A673 (cell line): Measurements from ENCODE around the gene ERCC6L2. TPM values are rescaled to one million over a fixed set of nuclear protein-coding genes. Genes with fewer than 3 reads are reported as not detected.

Experiments used
- BruUV-seq: library from RNA; stranded (reverse); fragments of 400-500 nt; replicated peaks from 2 replicates; lab custom pipeline; 2021; lab: Mats Ljungman, UMichigan
- CTCF ChIA-PET: fragments of 300-600 bp; sonication (Branson Sonifier 250); formaldehyde crosslinking; loops from one replicate; lab custom pipeline; 2022; ENCODE audit warnings: antibody characterized with exemption; lab: Charles Lee
- POLR2A ChIA-PET: fragments of 300-600 bp; sonication (Branson Sonifier 250); formaldehyde crosslinking; loops from one replicate; lab custom pipeline; 2022; ENCODE audit warnings: antibody characterized with exemption; ENCODE audit not compliant: low non-redundant PET; lab: Charles Lee
- DNase-seq: peaks from one replicate; pipeline ENCODE4 v3.0.0-alpha.2; 2015; ENCODE audit warnings: low spot score
- H3K27ac ChIP-seq: fragments of 200-600 bp; sonication (generic); 2 replicates; pipeline ENCODE4 v1.5.1; 2016; ENCODE audit warnings: mixed run types, low read depth, mild to moderate bottlenecking, mixed read lengths, antibody characterized with exemption, low read length; ENCODE audit not compliant: poor library complexity, severe bottlenecking
- H3K27me3 ChIP-seq: fragments of 200-600 bp; sonication (generic); replicated peaks from 2 replicates; pipeline ENCODE4 v1.6.1; 2017; ENCODE audit warnings: mixed run types, low read depth, mild to moderate bottlenecking, mixed read lengths, antibody characterized with exemption, low read length; ENCODE audit not compliant: insufficient read depth, poor library complexity
- H3K36me3 ChIP-seq: fragments of 200-600 bp; sonication (generic); 2 replicates; pipeline ENCODE4 v1.6.1; 2016; ENCODE audit warnings: mixed run types, mild to moderate bottlenecking, mixed read lengths, antibody characterized with exemption, low read length; ENCODE audit not compliant: insufficient read depth, poor library complexity, severe bottlenecking
- H3K4me1 ChIP-seq: fragments of 200-600 bp; sonication (generic); 2 replicates; pipeline ENCODE4 v1.6.1; 2017; ENCODE audit warnings: mixed run types, mild to moderate bottlenecking, mixed read lengths, antibody characterized with exemption, low read length; ENCODE audit not compliant: insufficient read depth, poor library complexity, severe bottlenecking
- H3K4me3 ChIP-seq: fragments of 200-600 bp; sonication (generic); 2 replicates; pipeline ENCODE4 v1.5.1; 2016; ENCODE audit warnings: low read depth, mixed run types, mild to moderate bottlenecking, mixed read lengths, low read length; ENCODE audit not compliant: poor library complexity, severe bottlenecking
- H3K9me3 ChIP-seq: fragments of 200-600 bp; sonication (generic); 2 replicates; pipeline ENCODE4 v1.6.1; 2016; ENCODE audit warnings: mixed run types, low read depth, mild to moderate bottlenecking, mixed read lengths, antibody characterized with exemption, low read length; ENCODE audit not compliant: poor library complexity, severe bottlenecking
- CTCF ChIP-seq: fragments of 300-800, 200-600 bp; sonication (generic); conservative IDR thresholded peaks from 2 replicates; pipeline ENCODE4 v1.5.1; 2017; ENCODE audit warnings: low read depth, mild to moderate bottlenecking, antibody characterized with exemption, low read length, moderate library complexity, mixed read lengths
- EZH2 ChIP-seq: fragments of 200-600 bp; sonication (generic); IDR thresholded peaks from 2 replicates; pipeline ENCODE4 v1.6.1; 2017; ENCODE audit warnings: borderline replicate concordance, low read depth, mild to moderate bottlenecking, mixed read lengths, antibody characterized with exemption, low read length; ENCODE audit not compliant: poor library complexity, severe bottlenecking
- intact Hi-C: fragments of 100-400 bp; cut with micrococcal nuclease; formaldehyde crosslinking; loops from one replicate; pipeline ENCODE4 v1.10.0; 2022; ENCODE audit not compliant: unreplicated experiment
- total RNA-seq: library from RNA; stranded (reverse); gene quantifications from 2 replicates; pipeline ENCODE4 v1.2.3, GENCODE V29; 2021

ERCC6L2 gene
- total RNA-seq, 1 experiment from 2014 or later: 51.2 TPM

- no peak for DNase-seq
- ChIA-PET CTCF (no interaction called here), POLR2A (no interaction called here)
Measured at GRCh38 chr9:95910023-95910707, 34.7 kb downstream of the ERCC6L2 start.

GRCh38 chr9:95910770-95911340 is 35.4 kb downstream of the ERCC6L2 start:
- intact Hi-C loops: no loop called here
- DNase-seq: no peak
- Histone ChIP-seq H3K27me3 (no peaks in the 10 kb centered on the region), H3K27ac (no peak overlapping the region), H3K36me3 (no peaks in the 10 kb centered on the region), H3K4me1 (no peaks in the 10 kb centered on the region), H3K4me3 (no peak overlapping the region), H3K9me3 (no peaks in the 10 kb centered on the region)
- CTCF ChIA-PET: no interaction called here
- no TSS peak for BruUV-seq
- TF ChIP-seq EZH2: no peak
- no peak for TF ChIP-seq CTCF
- POLR2A ChIA-PET: no interaction called here

More at GRCh38 chr9:95910023-95910707, 34.7 kb downstream of the ERCC6L2 start:
- Histone ChIP-seq H3K4me1 (no peaks in the 10 kb centered on the region), H3K4me3 (no peak overlapping the region), H3K36me3 (no peaks in the 10 kb centered on the region), H3K9me3 (no peaks in the 10 kb centered on the region), H3K27ac (no peak overlapping the region), H3K27me3 (no peaks in the 10 kb centered on the region)
- intact Hi-C loops: no loop called here
- TF ChIP-seq EZH2 (no peak), CTCF (no peak)
- no TSS peak for BruUV-seq

- intact Hi-C loops: no loop called here
- ChIA-PET POLR2A (no interaction called here), CTCF (no interaction called here)
- no TSS peak for BruUV-seq
- H3K4me1 ChIP-seq: no peaks in the 10 kb centered on the region
- DNase-seq: no peak
- H3K27ac ChIP-seq: no peak overlapping the region
- no peaks in the 10 kb centered on the region for H3K27me3 ChIP-seq
- peaks cover 11% of the 10 kb centered on the region for H3K36me3 ChIP-seq
- H3K9me3 ChIP-seq: no peaks in the 10 kb centered on the region
- TF ChIP-seq EZH2 (no peak), CTCF (no peak)
- H3K4me3 ChIP-seq: no peak overlapping the region
Measured at GRCh38 chr9:95912773-95913172, 37.3 kb downstream of the ERCC6L2 start.
